H1 (cell line): Measurements from ENCODE around the gene LNPEP. TPM values are rescaled to one million over a fixed set of nuclear protein-coding genes. Genes with fewer than 3 reads are reported as not detected.

Source experiments
- GABPA ChIP-seq: IDR thresholded peaks from 2 replicates; pipeline ENCODE4 v1.6.1; 2011; ENCODE audit warnings: mild to moderate bottlenecking, low read length, moderate library complexity, borderline replicate concordance; ENCODE audit not compliant: insufficient read depth
- SP4 ChIP-seq: IDR thresholded peaks from 2 replicates; pipeline ENCODE4 v1.6.1; 2012; ENCODE audit warnings: low read length, inconsistent platforms
- polyA plus RNA-seq, 7 experiments: library from polyadenylated mRNA; depleted of rRNA in 3 of 7; stranded (reverse) in 5 of 7; unstranded in 2 of 7; fragments of >200 nt in 5 of 7; fragments of 200-250 nt in 2 of 7; gene quantifications; 1 replicate in 5 of 7; 2 replicates in 1 of 7; 4 replicates in 1 of 7; pipeline versions ENCODE4 v1.2.1 to v1.2.3, GENCODE V29; 2011 to 2013; ENCODE audit warnings: missing spikeins in 2 of 7, mixed read lengths in 2 of 7
- total RNA-seq: library from RNA; stranded (reverse); fragmentation: NEBNext Ultra II Directional; extraction: Animal tissue kit (Norgen Biotek cat#: 25700); gene quantifications from 2 replicates; pipeline ENCODE4 v1.2.1, GENCODE V29; 2021

LNPEP gene
- total and polyA plus RNA-seq, 2 of the 8 experiments (the other 6 are each of a cell fraction or from before 2014, with no cell fraction given), result 1.8 to 4.5 TPM

GRCh38 chr5:96973532-96974401 lies 37.9 kb downstream of the LNPEP start (continued):
- TF ChIP-seq GABPA (no peak), SP4 (no peak)
